GM18511 (cell line): ENCODE results near the gene NHS.

Source experiments
- ATAC-seq: cut with Tn5 transposase; IDR thresholded peaks from one replicate; pipeline ENCODE4 v1.9.1; 2021; ENCODE audit warnings: mild to moderate bottlenecking, moderate library complexity; ENCODE audit not compliant: unreplicated experiment

The NHS gene

DNA sequence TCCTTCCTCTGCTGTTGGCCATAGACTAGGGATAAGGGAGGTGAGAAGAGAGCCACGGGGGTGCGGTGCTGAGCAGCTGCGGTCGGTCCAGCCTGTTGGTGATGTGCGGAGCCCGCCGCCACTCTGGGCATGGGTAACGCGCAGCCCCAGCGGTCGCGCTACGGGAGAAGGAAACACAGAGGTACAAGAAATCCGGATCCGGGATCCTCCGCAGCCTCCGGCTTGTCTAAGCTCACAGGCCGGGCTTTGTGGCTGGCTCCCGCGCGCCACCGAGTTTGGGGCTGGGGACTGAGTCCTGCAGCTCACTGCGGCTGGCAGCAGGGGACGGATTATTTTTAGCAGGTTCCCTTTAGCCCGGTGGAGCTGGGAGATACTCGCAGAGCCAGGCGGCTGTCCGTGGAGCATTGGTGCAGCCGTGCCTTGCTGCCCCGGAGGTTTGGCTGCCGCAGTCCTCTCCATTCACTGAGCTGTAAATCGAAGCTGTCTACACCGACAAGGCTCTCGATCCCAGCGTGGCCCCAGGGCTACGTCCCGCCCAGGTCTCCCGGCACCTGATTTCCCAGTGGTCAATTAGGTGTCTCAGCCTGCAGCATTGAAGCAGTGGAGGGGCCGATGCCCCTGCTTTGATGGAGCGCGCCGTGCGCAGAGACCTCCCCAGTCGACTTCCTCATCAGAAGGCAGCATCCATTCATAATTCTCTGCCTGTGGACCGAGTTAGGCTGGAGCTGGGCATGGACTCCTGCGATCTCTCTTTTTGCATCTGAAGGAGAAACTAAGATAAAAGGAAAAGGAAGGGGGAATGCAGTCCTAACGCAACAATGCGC, 280.4 kb downstream of the NHS start:
- no peak for ATAC-seq

DNA sequence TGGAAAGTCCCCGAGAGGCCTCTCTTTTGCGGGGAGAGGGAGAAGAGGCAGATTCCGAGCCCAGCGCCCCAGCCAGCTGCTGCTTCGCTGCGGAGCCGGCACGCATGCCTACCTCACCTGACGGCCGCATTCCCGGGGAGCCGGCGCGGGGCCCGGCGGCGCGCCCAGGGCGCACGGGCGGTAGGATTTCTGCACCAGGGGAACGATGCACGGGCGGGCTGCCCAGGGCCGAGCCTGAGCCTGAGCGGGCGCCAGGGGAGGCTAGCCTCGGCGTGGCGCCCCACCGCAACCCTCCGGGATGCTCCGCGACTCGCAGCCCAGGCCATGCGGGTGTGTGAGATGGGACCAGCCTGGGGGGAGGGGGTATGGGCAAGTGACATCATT, 281.0 kb downstream of the NHS start:
- no peak for ATAC-seq

DNA sequence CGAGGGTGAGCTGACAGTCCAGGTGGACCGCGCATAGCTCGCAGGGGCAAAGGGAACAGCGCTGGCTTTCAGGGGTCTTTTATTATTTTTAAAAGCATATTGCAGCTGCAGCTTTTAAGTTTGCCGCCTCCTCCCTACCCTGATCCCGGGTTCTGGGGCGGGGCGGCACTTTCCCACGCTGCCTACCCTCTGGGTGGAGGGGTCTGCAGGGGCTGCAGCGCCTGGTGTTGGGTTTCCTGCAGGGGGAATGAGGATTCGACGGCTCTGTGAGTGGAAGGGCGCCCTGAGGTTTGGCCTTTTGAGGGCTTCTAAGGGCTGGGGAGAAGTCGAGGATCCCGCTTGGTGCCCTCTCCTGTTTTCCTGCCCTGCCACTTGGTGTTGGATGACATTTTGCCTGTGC, 281.6 kb downstream of the NHS start:
- ATAC-seq: no peak

DNA sequence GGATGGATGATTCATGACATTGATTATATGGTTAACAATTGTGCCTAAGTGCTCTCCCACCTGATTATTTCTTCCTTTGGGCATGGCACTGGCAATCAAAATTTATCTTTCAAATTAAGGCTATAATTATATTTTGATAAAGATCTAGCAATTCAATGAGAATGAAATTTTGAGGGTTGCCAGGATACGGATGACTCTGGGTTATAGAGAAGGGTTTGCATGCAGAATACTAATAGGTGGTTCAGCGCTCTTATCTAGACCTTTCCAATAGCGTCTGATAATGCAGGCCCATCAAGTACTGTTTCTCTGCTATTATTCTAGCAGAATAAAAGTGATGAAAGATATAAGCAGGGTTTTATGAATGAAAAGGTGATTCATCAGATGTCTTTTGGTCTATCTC, 287.4 kb downstream of the NHS start:
- no peak for ATAC-seq

DNA sequence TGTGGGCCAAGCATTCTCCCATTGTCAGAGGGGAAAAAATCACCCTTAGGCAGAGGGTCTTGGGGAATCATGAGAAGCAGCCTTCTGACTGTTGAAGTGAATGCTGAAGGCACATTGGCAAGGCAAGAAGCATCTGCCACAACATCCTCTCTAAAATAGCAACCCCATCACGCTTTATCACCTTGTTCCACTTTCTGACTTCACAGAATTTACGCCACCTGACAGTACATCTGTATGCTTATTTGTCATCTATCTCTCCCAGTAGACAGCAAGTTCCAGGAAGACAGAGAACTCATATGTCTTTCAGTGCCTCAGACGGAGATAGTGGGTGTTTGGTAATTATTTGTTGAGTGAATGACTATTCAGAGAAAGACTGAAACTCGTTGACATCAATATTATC, 293.9 kb downstream of the NHS start:
- ATAC-seq: no peak

DNA sequence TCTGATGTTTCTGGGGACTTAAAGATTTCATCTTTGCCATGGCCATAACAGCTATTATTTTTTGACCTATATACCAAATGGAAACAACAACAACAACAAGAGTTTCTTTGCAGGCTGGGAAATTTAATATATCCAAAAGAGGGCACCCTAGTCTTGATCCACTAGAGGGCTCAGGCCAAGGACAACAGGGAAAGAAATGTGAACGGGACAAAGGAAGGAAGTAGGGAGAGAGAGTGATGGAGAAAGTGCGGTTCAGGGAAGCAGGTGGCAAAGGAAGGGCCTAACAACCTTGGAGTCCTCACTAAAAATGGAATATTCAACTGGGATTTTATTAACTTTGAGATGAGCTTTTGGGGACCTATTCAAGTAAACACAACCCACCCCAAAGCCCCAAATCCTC, 294.5 kb downstream of the NHS start:
- no peak for ATAC-seq

DNA sequence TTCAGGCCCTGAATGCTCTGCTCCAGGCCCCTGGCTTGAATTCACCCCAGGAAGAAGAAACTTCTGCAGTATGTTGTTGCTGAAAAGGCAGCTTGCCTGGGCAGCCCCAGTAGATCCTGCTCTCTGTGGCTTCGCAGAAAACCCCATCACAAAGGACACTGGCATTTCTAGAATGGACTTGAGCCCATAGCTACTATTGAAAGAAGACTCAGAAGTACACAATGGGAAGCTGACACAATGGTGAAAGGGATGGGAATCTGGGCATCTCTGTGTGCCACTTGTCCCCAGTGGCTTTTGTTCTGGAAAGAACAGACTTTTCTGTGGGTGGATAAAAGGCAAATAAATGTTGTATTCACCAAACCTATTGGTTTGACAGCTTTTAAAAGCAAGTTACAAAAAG, 294.9 kb downstream of the NHS start:
- ATAC-seq: no peak

DNA sequence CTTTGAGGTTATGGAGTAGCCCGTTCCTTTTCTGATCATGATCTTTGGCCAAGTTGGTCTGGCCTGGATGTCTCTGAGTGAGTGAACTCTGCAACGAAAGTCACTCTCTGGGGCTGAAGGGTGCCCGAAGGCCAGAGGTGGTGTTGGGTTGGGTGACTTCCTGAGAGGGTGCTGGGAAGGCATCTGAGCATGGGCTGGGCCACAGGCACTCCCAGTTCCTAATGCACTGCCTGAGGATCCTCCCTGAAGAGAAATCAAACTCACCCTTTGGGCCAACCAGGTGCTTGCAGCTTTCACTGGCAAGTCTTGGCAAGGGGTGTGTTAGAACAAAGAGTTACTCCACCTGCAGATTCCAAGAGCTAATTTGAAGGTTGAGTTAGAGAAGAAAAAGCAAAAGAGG, 295.9 kb downstream of the NHS start:
- ATAC-seq: no peak

DNA sequence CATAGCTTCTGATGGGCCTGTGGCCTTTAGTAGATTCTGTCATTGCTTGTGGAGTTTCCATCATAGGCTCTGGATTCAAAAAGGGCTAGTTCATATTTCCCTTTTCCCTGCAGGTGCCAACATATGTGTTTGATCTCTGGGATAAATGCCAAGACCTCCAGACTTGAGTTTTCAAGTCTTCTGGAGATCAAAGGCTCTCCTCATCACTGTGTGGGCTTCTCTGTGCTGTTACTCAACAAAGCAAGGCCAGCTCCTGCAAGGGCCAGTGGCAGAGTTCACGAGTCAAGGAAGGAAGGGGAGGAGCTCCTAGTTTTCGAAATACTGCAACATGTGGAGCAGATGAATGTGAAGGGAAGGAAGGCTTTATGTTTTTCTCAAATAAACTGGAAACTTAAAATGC, 299.6 kb downstream of the NHS start:
- ATAC-seq: no peak

DNA sequence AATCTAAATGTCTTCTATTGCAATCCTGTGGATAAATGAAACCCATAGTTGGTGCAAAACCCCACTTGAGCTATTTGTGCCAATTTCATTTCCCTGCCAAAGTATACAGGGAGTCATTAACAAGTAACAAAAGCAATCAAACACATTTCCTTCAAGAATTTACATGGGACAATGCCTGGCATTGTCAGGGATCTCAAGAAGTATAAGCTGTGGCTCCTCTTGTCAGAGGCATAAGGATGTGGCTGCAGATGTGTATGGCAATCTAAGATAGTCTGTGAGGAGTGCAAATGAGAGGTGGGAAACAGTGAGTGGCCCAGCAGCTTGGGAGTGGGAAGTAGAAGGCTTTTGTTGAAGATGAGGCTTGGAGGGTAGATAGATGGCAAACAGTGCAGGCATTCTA, 304.3 kb downstream of the NHS start:
- ATAC-seq: no peak

DNA sequence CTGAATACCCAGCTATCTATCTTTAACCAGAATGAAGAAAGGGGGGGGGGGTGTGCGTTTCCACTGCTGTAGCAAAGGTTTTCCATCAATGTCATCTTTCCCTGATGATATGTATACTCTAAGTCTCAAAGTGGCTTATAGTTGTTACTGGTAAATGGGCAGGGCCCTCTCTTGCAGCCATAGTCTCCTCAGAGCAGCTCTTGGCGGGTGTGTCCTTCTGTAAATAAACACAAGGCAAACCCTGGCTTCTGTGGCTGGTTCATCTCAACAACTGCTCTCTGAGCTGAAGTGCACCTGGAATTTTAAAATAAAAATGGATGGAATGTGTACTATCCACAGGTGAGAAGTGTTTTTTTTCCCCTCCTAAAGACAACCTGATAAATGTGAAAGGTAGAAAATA, 304.8 kb downstream of the NHS start:
- ATAC-seq: no peak

DNA sequence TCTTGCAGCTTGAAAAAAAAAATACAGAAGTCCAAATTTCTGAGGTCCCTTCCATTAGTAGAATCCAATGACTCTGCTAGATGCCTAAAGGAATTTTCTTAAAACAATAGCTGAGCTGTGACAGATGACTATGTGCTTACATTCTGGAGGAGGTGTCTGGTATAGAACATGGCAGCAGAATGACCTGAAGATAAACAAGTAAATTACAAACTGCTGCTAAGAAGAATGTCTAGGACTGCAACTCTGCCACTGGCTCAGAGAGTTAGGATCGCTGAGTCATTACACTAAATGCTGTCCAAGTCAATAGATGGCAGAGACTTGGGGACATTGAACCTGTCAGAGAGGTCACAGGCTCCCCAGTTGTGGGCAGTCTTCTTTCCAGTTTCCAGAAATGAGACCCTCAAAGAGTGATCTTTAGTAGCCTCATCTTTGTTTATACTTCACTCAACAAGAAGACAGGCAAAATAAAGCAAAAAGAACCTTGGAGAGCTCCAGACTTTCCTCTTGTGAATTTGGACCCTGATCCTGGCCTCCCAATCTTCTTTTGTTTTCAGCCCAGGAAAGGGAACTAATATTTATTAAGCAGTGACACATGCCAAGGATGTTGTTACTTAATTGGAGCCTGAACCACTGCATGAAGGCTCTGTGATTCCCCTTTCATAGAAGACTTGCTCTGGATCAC, 305.9 kb downstream of the NHS start:
- ATAC-seq: no peak

DNA sequence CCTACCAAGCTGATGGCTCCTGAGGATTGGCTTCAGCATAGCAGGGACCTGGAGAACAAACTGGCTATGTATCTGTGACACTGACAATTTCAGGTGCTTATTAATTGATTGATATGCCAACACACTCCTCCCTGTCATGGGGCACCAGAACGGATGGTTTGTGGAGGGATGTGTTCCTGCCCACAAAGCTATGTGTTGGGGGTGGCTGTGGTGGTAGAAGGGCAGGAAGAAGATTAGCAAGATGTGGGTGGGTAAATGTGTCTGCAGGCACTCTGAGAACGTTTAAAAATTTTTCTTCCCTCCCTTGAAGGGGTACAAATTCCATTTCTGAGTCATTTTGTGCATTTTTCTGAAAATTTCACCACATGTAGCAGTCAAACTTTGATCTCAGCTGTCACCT, 307.3 kb downstream of the NHS start:
- ATAC-seq: no peak

DNA sequence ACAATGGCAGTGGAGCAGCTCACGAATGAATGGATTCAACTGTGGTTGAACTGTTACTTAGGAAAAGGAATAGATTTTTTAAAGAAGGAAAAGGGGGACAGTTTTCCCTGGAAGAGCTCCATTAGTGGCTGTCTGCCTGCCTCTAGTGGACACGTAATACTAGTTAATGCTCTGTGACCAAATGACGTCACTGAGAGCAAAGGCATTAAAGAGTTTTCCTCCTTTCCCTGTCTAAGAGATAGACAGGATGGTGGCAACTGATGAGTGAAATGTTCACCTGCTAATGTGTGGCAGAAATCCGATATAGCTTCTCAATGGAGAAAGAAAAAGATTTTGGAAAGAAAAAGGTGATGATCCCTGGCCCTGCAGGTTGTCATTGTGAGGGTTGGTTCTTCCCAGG, 310.0 kb downstream of the NHS start:
- no peak for ATAC-seq

DNA sequence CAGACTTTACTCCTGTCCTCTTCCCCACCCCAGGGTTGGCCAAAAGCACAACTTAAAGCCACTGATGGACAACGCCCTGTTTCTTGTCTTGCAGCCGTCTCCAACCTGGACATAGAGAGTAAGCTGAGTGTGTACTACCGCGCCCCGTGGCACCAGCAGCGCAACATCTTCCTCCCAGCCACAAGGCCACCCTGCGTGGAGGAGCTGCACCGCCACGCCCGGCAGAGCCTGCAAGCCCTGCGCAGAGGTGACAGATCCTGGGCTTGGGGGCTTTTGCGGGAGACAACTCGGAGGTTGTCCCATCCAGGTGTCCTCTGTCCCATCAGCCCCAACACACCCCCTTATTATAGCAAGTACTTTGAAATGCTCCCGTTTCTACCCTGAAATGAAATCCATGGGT, 312.6 kb downstream of the NHS start:
- ATAC-seq: no peak

DNA sequence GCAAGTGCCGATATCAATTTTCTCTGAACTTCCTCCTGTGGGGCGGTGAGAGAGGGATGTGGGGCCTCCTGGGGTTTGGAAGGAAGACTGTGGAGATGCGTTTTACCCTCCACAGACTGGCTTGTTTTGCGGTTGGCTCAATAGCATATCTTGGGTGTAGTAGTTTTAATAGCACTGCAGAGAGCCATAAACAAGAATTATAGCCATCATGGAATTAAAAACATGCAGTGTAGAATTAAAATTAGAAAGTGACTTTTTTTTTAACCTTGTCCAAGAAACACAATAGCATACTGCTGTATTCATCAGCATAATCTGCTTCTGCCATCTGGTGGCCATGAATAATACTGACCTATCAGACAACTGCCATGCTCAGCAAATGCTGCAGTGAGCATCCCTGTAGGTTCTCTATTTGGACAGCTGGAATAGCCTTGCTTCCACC, 315.0 kb downstream of the NHS start:
- peak; percentile 83 for ATAC-seq

DNA sequence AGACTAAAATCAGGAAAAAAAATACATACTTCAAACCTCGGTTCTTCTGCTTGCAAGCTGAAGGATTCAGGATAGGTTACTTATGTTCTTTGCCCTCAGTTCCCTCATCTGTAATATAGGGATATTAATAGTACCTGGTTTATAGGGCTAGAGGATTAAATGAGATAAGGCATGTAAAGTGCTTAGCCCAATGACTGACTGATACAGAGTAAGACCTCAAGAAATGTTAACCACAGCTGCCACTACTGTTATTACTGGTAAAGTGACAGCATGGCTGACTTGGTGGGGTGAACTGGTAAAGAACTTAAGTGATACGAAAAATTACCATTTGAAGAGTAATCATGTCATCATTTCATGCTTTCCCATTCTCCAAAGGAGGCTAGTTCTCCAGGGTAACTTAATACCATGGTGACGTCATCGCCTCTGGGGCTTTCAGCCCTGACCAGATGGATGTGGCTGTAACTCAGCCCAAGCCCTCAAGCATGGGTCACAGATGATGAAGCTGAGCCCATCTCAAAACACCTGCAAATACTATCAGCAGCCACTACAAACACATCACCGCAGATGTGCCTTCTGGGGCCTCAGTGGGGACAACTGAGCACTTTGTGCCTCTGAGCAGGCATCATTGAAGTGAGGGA, 317.8 kb downstream of the NHS start:
- no peak for ATAC-seq

DNA sequence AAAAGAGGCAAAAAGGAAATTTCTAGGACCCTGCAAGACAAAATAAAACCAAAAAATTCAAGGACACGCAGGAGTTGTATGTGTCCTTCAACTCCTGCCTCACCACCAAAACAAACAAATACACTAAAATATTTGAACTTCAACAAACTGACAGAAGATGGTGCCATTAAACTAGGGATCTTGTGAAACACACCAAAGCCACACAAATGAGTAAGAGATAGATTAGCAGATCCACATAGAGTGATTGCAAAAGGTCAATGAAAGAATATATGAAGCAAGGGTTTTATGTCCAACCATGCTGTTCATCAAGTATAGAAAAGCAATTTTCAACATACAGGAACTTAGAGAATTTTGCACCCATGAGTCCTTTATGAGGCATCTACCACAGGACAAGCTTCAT, 322.2 kb downstream of the NHS start:
- no peak for ATAC-seq

DNA sequence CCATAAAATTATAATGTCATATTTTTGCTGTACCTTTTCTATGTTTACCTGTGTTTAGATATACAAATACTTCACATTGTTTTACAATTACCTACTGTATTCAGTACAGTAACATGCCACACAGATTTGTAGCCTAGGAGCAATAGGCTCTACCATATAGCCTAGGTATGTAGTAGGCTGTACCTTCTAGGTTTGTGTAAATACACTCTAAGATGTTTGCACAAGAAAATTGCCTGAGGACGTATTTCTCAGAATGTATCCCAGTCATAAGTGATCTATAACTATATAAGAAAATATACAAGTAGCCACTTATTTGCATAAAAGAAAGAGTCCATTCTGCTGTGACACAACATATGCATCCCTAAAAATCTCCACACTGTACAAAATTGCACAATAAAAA, 326.0 kb downstream of the NHS start:
- ATAC-seq: no peak

DNA sequence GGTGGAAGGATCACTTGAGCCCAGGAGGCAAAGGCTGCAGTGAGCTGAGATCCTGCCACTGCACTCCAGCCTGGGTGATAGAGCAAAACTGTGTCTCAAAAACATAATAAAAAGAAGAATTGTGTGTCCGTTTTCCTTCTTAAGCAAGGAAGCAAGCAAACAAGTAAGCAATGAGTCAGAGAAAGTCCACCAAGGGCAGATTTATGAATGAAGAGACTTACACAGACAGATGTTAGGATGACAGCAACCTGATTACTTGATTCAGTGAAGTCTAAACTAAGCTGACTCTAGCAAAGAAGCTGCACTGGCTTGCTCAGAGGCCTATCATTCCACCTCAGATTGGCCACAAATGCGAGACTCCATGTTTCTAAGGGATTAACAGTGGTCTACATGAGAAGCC, 328.2 kb downstream of the NHS start:
- ATAC-seq: no peak

DNA sequence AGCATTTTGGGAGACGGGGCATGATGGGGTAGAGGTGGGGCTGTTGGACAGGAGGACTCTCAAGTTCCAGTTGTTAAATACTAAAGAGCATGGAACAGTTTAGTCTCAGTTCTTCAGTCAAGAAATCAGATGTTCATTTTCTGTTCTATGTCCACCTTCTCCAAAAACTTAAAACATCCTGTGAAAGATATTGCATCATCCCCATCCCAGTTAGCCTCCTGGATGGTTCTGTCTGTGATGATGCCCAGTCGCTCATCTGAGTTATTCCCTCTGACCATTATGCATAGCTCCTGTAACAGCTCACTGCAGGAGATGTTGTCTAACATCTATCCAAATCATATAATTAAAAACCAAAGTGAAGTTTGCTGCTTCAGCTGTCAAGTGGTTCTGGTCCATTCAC, 330.2 kb downstream of the NHS start:
- no peak for ATAC-seq

DNA sequence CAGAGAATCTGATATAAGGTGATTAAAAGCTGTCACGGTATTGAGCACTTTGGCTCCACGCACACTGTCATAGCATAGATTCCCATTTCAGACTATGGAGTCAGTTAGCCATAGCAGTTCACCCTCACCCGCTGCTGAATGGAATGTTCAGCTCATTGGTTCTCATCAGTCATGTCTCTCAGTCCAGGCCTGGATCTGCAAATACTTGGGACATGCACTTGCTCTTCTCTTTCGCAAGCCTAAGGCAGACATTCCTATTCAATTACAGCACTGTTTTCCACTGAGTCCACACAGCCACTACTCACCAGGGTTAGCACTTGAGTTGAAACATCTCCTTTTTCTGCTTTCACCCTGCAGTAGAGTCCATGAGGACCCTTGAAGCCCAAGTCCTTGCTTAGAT, 331.7 kb downstream of the NHS start:
- ATAC-seq: no peak
